ENCODE measurements around the gene HORMAD2. TPM values are rescaled to one million over a fixed set of nuclear protein-coding genes. Genes with fewer than 3 reads are reported as not detected.
"Not testable (repeated sequence)": the region's sequence is repeated elsewhere in the genome, so short reads cannot be mapped to it uniquely, and the experiment has no call there.

Gene HORMAD2
- total RNA-seq, 1 experiment from 2014 or later, result not detected

GRCh38 chr22:30092686-30093085, 12.4 kb downstream of the HORMAD2 start:
- POLR2A ChIA-PET (ENCODE audit: unreplicated experiment), result interaction anchor here (0.6 kb wide), 1 partner anchor 354 kb away, joined by 3 read pairs; no protein-coding TSS in a partner anchor
- TF ChIP-seq EZH2 (IDR thresholded peaks at IDR 0.05; ENCODE audit: low read depth), result no peak
- CTCF ChIA-PET, result interaction anchor here (0.6 kb wide), 1 partner anchor 163 kb away, joined by 5 read pairs; no protein-coding TSS in a partner anchor
- Histone ChIP-seq H3K27ac (no peak overlapping the region), H3K4me2 (no peak overlapping the region), H3K9me3 (ENCODE audit: insufficient read depth, low read depth) (peaks cover 11% of the 10 kb centered on the region), H3K4me1 (replicated peaks; ENCODE audit: insufficient read depth) (peaks cover 11% of the 10 kb centered on the region), H4K20me1 (ENCODE audit: insufficient read depth) (no peaks in the 10 kb centered on the region), H3K36me3 (ENCODE audit: low read depth) (no peaks in the 10 kb centered on the region), H3K79me2 (ENCODE audit: low read depth) (no peaks in the 10 kb centered on the region), H3K27me3 (ENCODE audit: insufficient read depth, low read depth) (no peaks in the 10 kb centered on the region), H3F3A (ENCODE audit: insufficient read depth, low read depth) (peaks cover 18% of the 10 kb centered on the region), H3K9me2 (ENCODE audit: insufficient read depth) (no peaks in the 10 kb centered on the region), H2AFZ (no peak overlapping the region), H3K4me3 (no peak overlapping the region)
- DNase-seq, result no peak
- no TSS peak for BruUV-seq (replicated peaks)
- intact Hi-C loops (cut with micrococcal nuclease; ENCODE audit: unreplicated experiment), result no loop called here

- peaks cover 6% of the 10 kb centered on the region for H3F3A ChIP-seq (ENCODE audit: insufficient read depth, low read depth)
- no peaks in the 10 kb centered on the region for H3K79me2 ChIP-seq (ENCODE audit: low read depth)
- H2AFZ ChIP-seq, result no peak overlapping the region
- no peak overlapping the region for H3K4me3 ChIP-seq
- peaks cover 11% of the 10 kb centered on the region for H3K9me3 ChIP-seq (ENCODE audit: insufficient read depth, low read depth)
- ChIA-PET POLR2A (ENCODE audit: unreplicated experiment) (no interaction called here), CTCF (no interaction called here)
- no peak overlapping the region for H3K4me2 ChIP-seq
- TF ChIP-seq CTCF (conservative IDR thresholded peaks at IDR 0.05), result no peak
- TF ChIP-seq EZH2 (IDR thresholded peaks at IDR 0.05; ENCODE audit: low read depth), result no peak
- H3K4me1 ChIP-seq (replicated peaks; ENCODE audit: insufficient read depth), result peaks cover 4% of the 10 kb centered on the region
- DNase-seq, result no peak
- H4K20me1 ChIP-seq (ENCODE audit: insufficient read depth), result no peaks in the 10 kb centered on the region
- H3K27me3 ChIP-seq (ENCODE audit: insufficient read depth, low read depth), result no peaks in the 10 kb centered on the region
- no peaks in the 10 kb centered on the region; the same call in 1 of the 2 replicates for H3K9me2 ChIP-seq (ENCODE audit: insufficient read depth)
- intact Hi-C loops (cut with micrococcal nuclease; ENCODE audit: unreplicated experiment), result no loop called here
- no peak overlapping the region for H3K27ac ChIP-seq
- H3K36me3 ChIP-seq (ENCODE audit: low read depth), result no peaks in the 10 kb centered on the region
- BruUV-seq (replicated peaks), result no TSS peak
These were observed 14.5 kb downstream of the HORMAD2 start for GRCh38 chr22:30094804-30095203.

GRCh38 chr22:30097861-30098260, 17.6 kb downstream of the HORMAD2 start:
- no peak overlapping the region for H3K27ac ChIP-seq
- no peak for TF ChIP-seq CTCF (conservative IDR thresholded peaks at IDR 0.05)
- TF ChIP-seq EZH2 (IDR thresholded peaks at IDR 0.05; ENCODE audit: low read depth), result no peak
- no peaks in the 10 kb centered on the region for H4K20me1 ChIP-seq (ENCODE audit: insufficient read depth)
- no peaks in the 10 kb centered on the region for H3K36me3 ChIP-seq (ENCODE audit: low read depth)
- intact Hi-C loops (cut with micrococcal nuclease; ENCODE audit: unreplicated experiment), result no loop called here
- no peaks in the 10 kb centered on the region for H3K4me1 ChIP-seq (replicated peaks; ENCODE audit: insufficient read depth)
- no peaks in the 10 kb centered on the region for H3K79me2 ChIP-seq (ENCODE audit: low read depth)
- H3K27me3 ChIP-seq (ENCODE audit: insufficient read depth, low read depth), result no peaks in the 10 kb centered on the region
- no peak overlapping the region for H2AFZ ChIP-seq
- BruUV-seq (replicated peaks), result no TSS peak
- no peaks in the 10 kb centered on the region for H3F3A ChIP-seq (ENCODE audit: insufficient read depth, low read depth)
- no peak overlapping the region for H3K4me2 ChIP-seq
- no peak for DNase-seq
- peaks cover 3% of the 10 kb centered on the region; the same call in 1 of the 2 replicates for H3K9me3 ChIP-seq (ENCODE audit: insufficient read depth, low read depth)
- ChIA-PET CTCF (no interaction called here), POLR2A (ENCODE audit: unreplicated experiment) (no interaction called here)
- no peak overlapping the region for H3K4me3 ChIP-seq
- no peaks in the 10 kb centered on the region; the same call in 1 of the 2 replicates for H3K9me2 ChIP-seq (ENCODE audit: insufficient read depth)

- DNase-seq; H3K9me3 ChIP-seq (ENCODE audit: insufficient read depth, low read depth); H3K4me3 ChIP-seq; H4K20me1 ChIP-seq (ENCODE audit: insufficient read depth); POLR2A ChIA-PET (ENCODE audit: unreplicated experiment); H3K4me2 ChIP-seq; BruUV-seq (replicated peaks); H3K9me2 ChIP-seq (ENCODE audit: insufficient read depth); H3K27me3 ChIP-seq (ENCODE audit: insufficient read depth, low read depth); H3F3A ChIP-seq (ENCODE audit: insufficient read depth, low read depth); H2AFZ ChIP-seq; H3K36me3 ChIP-seq (ENCODE audit: low read depth); H3K4me1 ChIP-seq (replicated peaks; ENCODE audit: insufficient read depth); H3K79me2 ChIP-seq (ENCODE audit: low read depth); CTCF ChIA-PET; H3K27ac ChIP-seq: not testable (repeated sequence)
- intact Hi-C loops (cut with micrococcal nuclease; ENCODE audit: unreplicated experiment), result loop anchor here (10.0 kb wide), 1 partner anchor 294 kb away; the partner anchor contains the start of gene SEC14L2
These were observed 20.5 kb downstream of the HORMAD2 start for GRCh38 chr22:30100770-30101169.
